Psoas muscle (tissue), 8 donors: ENCODE results near the gene ZNF587B. TPM values are rescaled to one million over a fixed set of nuclear protein-coding genes. Genes with fewer than 3 reads are reported as not detected.
A peak's percentile ranks its signal among the peaks of the same experiment; 100 is the strongest.
"Not testable (repeated sequence)": the region's sequence is repeated elsewhere in the genome, so short reads cannot be mapped to it uniquely, and the experiment has no call there.

ENCODE experiments used
- ATAC-seq, 4 donors: fragments of 200-7000 bp; cut with Tn5 transposase; one replicate each; pipeline ENCODE4 v1.9.1; 2020; ENCODE audit warnings: moderate library complexity in 3 of 4, mild to moderate bottlenecking in 2 of 4
- DNase-seq, 2 donors: peaks; one replicate each; pipeline ENCODE4 v3.0.0-alpha.2; 2020
- H3K27ac ChIP-seq: fragments of 200-600 bp; one replicate; pipeline ENCODE4 v1.8.0; 2022
- H3K27me3 ChIP-seq, 3 donors: fragments of 200-600 bp in 1 of 3; one replicate each; pipeline versions ENCODE4 v1.6.1 to v1.8.0; 2013 to 2022; ENCODE audit warnings: low read length in 2 of 3, mild to moderate bottlenecking in 2 of 3, moderate library complexity in 1 of 3; ENCODE audit not compliant: insufficient read depth in 3 of 3
- H3K36me3 ChIP-seq, 2 donors: fragments of 200-600 bp in 1 of 2; one replicate each; pipeline versions ENCODE4 v1.6.1 to v1.8.0; 2013 to 2022; ENCODE audit warnings: low read depth in 1 of 2, mild to moderate bottlenecking in 1 of 2, moderate library complexity in 1 of 2; ENCODE audit not compliant: insufficient read depth in 1 of 2
- H3K4me1 ChIP-seq: fragments of 200-600 bp; one replicate; pipeline ENCODE4 v1.8.0; 2022
- H3K4me3 ChIP-seq: fragments of 200-600 bp; one replicate; pipeline ENCODE4 v1.8.0; 2022; ENCODE audit warnings: mild to moderate bottlenecking
- H3K9me3 ChIP-seq: fragments of 200-600 bp; one replicate; pipeline ENCODE4 v1.8.0; 2022
- CTCF ChIP-seq: fragments of 200-600 bp; IDR thresholded peaks from one replicate; pipeline ENCODE4 v1.8.0; 2022; ENCODE audit warnings: antibody characterized with exemption
- WGBS, 3 donors: extraction: QIAGEN DNeasy Blood & Tissue Kit; methylation state at CpG; one replicate each; pipeline versions ENCODE4 v1.1.6 to v1.1.7; 2013; 5-methylcytosine and 5-hydroxymethylcytosine counted together
- intact Hi-C, 2 donors: fragments of 100-400 bp; cut with DNase I; formaldehyde crosslinking; loops; one replicate each; pipeline versions ENCODE4 v1.11.0 to v1.14.2; 2022
- polyA plus RNA-seq, 3 donors: library from polyadenylated mRNA; stranded (reverse); fragments of 200-250 nt; gene quantifications; one replicate each; pipeline ENCODE4 v1.2.3, GENCODE V29; 2013
- total RNA-seq, 4 donors: library from RNA; stranded (reverse); fragmentation: NEBNext Ultra II Directional in 2 of 4; extraction: Animal tissue kit (Norgen Biotek cat#: 25700) in 2 of 4; gene quantifications; one replicate each; pipeline versions ENCODE4 v1.2.1 to v1.2.4, GENCODE V29; 2021 to 2023
- donor health status: healthy with polysubstance abuse.
- donor health status: DM: no; HTN: no; CAD: no; lungs with moderate emphysema.
- donor health status: Bipolar disorder and iron deficiency.
- donor health status: healthy.
- donor health status: DM: yes; HTN: yes; CAD: no.
- donor health status: DM: no; HTN: no; CAD: no.
- donor health status: DM: no; HTN: no; CAD: no.
- donor health status: DM: yes; HTN: yes; CAD: no.

ZNF587B gene
- total and polyA plus RNA-seq, 7 donors = 1.4 to 7.9 (median 5.8) TPM

DNA sequence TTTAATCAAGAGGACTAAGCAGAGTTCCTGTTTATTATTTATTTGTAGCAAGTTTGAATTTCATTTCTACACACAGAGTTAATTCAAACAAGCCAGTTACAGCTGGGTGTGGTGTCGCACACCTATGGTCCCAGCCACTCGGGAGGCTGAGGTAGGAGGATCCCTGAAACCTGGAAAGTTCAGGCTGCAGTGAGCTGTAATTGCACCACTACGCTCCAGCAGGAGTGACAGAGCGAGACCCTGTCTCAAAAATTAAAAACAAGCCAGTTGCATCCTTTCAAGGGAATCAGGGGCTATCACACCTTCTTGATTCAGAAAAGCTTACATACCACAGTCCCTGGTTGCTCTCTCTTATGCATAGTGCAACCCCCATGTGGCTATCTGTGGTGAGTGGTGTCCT, 40.8 kb upstream of the ZNF587B start:
- no peak for TF ChIP-seq CTCF
- intact Hi-C loops = no loop called here
- 99% methylated on average over 4 of the region's 4 CpGs for WGBS, 3 donors
- no peak for DNase-seq
- Histone ChIP-seq H3K4me1 (peaks cover 10% of the 10 kb centered on the region), H3K27me3 (no peaks in the 10 kb centered on the region), H3K36me3 (peaks cover 0 to 33% of the 10 kb centered on the region in 2 donors), H3K9me3 (peaks cover 9% of the 10 kb centered on the region), H3K27ac (no peak overlapping the region), H3K4me3 (no peak overlapping the region)
- ATAC-seq = no peak

- H3K27ac ChIP-seq, H3K4me3 ChIP-seq, DNase-seq, H3K9me3 ChIP-seq, H3K27me3 ChIP-seq, intact Hi-C loops: not testable (repeated sequence)
- Histone ChIP-seq H3K4me1 (peaks cover 21% of the 10 kb centered on the region), H3K36me3 (peaks cover 5 to 19% of the 10 kb centered on the region in 2 donors)
- 91 to 95% (median 94%) methylated on average over 1 of the region's 1 CpG for WGBS, 3 donors
- ATAC-seq = peak in 1 of 4 donors; percentile 26
These were observed 33.5 kb upstream of the ZNF587B start for GRCh38 chr19:57796580-57796979.

GRCh38 chr19:57800696-57801095, 29.4 kb upstream of the ZNF587B start:
- no peak for ATAC-seq
- intact Hi-C loops = no loop called here
- TF ChIP-seq CTCF = no peak
- WGBS, 3 donors = 65 to 73% (median 71%) methylated on average over 5 of the region's 5 CpGs
- no peak for DNase-seq
- no peak overlapping the region for H3K4me3 ChIP-seq
- no peak overlapping the region for H3K27ac ChIP-seq
- H3K27me3 ChIP-seq = no peaks in the 10 kb centered on the region
- H3K4me1 ChIP-seq = peaks cover 13% of the 10 kb centered on the region
- no peaks in the 10 kb centered on the region for H3K9me3 ChIP-seq
- peaks cover 5 to 9% of the 10 kb centered on the region in 2 donors for H3K36me3 ChIP-seq

GRCh38 chr19:57802269-57802668, 27.8 kb upstream of the ZNF587B start:
- H3K36me3 ChIP-seq = peaks cover 0 to 14% of the 10 kb centered on the region in 2 donors
- H3K27ac ChIP-seq = no peak overlapping the region
- no peak overlapping the region for H3K4me3 ChIP-seq
- no peak for TF ChIP-seq CTCF
- WGBS, 3 donors = 92 to 97% (median 94%) methylated on average over 4 of the region's 4 CpGs
- DNase-seq (no peak), ATAC-seq (no peak)
- H3K4me1 ChIP-seq = peaks cover 13% of the 10 kb centered on the region
- H3K27me3 ChIP-seq = no peaks in the 10 kb centered on the region
- no peaks in the 10 kb centered on the region for H3K9me3 ChIP-seq
- intact Hi-C loops = no loop called here

DNA sequence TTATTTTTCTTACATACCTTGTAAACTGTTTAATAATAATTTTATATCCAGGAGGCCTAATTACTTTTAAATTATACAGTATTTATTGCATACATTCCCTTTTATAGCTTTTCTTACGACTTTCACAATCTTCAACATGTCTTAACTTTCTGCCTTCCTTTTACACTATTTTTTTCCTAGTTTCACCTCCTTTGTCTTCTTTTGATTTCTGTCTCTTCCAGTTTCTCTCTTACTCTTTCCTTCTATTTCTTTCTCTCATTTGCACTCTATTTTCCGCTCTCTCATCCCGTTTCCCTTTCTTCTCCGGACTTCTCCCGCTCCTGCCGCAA, 26.9 kb upstream of the ZNF587B start:
- DNase-seq (no peak), ATAC-seq (no peak)
- Histone ChIP-seq H3K27ac (peak overlapping the region; percentile 42), H3K4me3 (peak overlapping the region; percentile 64), H3K27me3 (no peaks in the 10 kb centered on the region), H3K9me3 (no peaks in the 10 kb centered on the region), H3K4me1 (peaks cover 13% of the 10 kb centered on the region), H3K36me3 (peaks cover 2 to 24% of the 10 kb centered on the region in 2 donors)
- TF ChIP-seq CTCF = no peak
- intact Hi-C loops = no loop called here
- 22 to 40% (median 33%) methylated on average over 6 of the region's 6 CpGs for WGBS, 3 donors
